B cell (primary cell): Measurements from ENCODE around the gene CALD1. TPM values are rescaled to one million over a fixed set of nuclear protein-coding genes. Genes with fewer than 3 reads are reported as not detected.

Source experiments
- ATAC-seq: fragments of 200-7000 bp; cut with Tn5 transposase; one replicate; pipeline ENCODE4 v1.10.0; 2021; ENCODE audit warnings: low read depth, mild to moderate bottlenecking, moderate number of reproducible peaks, moderate library complexity
- CTCF ChIA-PET: fragments of 350-600 bp; sonication (Branson Sonifier 250); formaldehyde crosslinking; loops from one replicate; lab custom pipeline; 2021; ENCODE audit warnings: antibody characterized with exemption, inconsistent platforms; lab: Charles Lee
- POLR2A ChIA-PET: fragments of 350-600 bp; sonication (Branson Sonifier 250); formaldehyde crosslinking; loops from one replicate; lab custom pipeline; 2021; ENCODE audit warnings: antibody characterized with exemption; lab: Charles Lee
- DNase-seq: peaks from one replicate; pipeline ENCODE4 v3.0.0; 2013
- H2AFZ ChIP-seq: 2 replicates; pipeline ENCODE4 v1.6.1; 2012; ENCODE audit warnings: mild to moderate bottlenecking, low read depth, low read length; ENCODE audit not compliant: insufficient read depth, poor library complexity, severe bottlenecking
- H3K27ac ChIP-seq, 2 donors: 1 replicate in 1 of 2; 2 replicates in 1 of 2; pipeline ENCODE4 v1.5.1; 2012 to 2013; ENCODE audit warnings: low read length in 2 of 2, mild to moderate bottlenecking in 2 of 2, moderate library complexity in 1 of 2
- H3K27me3 ChIP-seq, 4 experiments: fragments of 200-600 bp in 1 of 4; sonication (generic) in 1 of 4; replicated peaks in 1 of 4; 1 replicate in 2 of 4; 2 replicates in 2 of 4; pipeline versions ENCODE4 v1.6.1 to v1.7.0; 2013 to 2016; ENCODE audit warnings: low read length in 3 of 4, mild to moderate bottlenecking in 2 of 4, mixed read lengths in 1 of 4, moderate library complexity in 1 of 4; ENCODE audit not compliant: insufficient read depth in 4 of 4, control insufficient read depth in 3 of 4; ENCODE audit errors: control extremely low read depth in 1 of 4
- H3K36me3 ChIP-seq, 2 experiments: replicated peaks in 1 of 2; 1 replicate in 1 of 2; 2 replicates in 1 of 2; pipeline versions ENCODE4 v1.6.1 to v1.7.1; 2013; ENCODE audit warnings: low read length in 1 of 2; ENCODE audit not compliant: insufficient read depth in 2 of 2, control insufficient read depth in 1 of 2; ENCODE audit errors: control extremely low read depth in 1 of 2, extremely low read depth in 1 of 2
- H3K4me1 ChIP-seq, 2 donors: fragments of 200-600 bp in 1 of 2; sonication (generic) in 1 of 2; 1 replicate in 1 of 2; 2 replicates in 1 of 2; pipeline versions ENCODE4 v1.5.1 to v1.6.1; 2013 to 2017; ENCODE audit warnings: low read length in 2 of 2; ENCODE audit not compliant: control insufficient read depth in 2 of 2, insufficient read depth in 2 of 2
- H3K4me2 ChIP-seq: replicated peaks from 2 replicates; pipeline ENCODE3; 2012; ENCODE audit warnings: mild to moderate bottlenecking, low read depth, low read length; ENCODE audit not compliant: poor library complexity, severe bottlenecking
- H3K4me3 ChIP-seq, 5 experiments: fragments of 200-600 bp in 1 of 5; sonication (generic) in 1 of 5; 1 replicate in 3 of 5; 2 replicates in 2 of 5; pipeline versions ENCODE4 v1.5.1 to v1.7.0; 2011 to 2016; ENCODE audit warnings: low read length in 4 of 5, mild to moderate bottlenecking in 4 of 5, low read depth in 2 of 5, control low read depth in 1 of 5, moderate library complexity in 1 of 5; ENCODE audit not compliant: insufficient read depth in 1 of 5; ENCODE audit errors: control extremely low read depth in 1 of 5, extremely low read depth in 1 of 5
- H3K79me2 ChIP-seq: fragments of 200-600 bp; sonication (generic); one replicate; pipeline ENCODE4 v1.6.0; 2016; ENCODE audit warnings: low read length; ENCODE audit not compliant: control insufficient read depth, insufficient read depth
- H3K9ac ChIP-seq: fragments of 200-600 bp; sonication (generic); 2 replicates; pipeline ENCODE4 v1.6.1; 2017; ENCODE audit warnings: mild to moderate bottlenecking, low read length, moderate library complexity
- H3K9me3 ChIP-seq, 3 donors: one replicate each; pipeline versions ENCODE4 v1.6.1 to v1.7.1; 2013; ENCODE audit warnings: low read length in 2 of 3; ENCODE audit not compliant: control insufficient read depth in 2 of 3, insufficient read depth in 1 of 3; ENCODE audit errors: control extremely low read depth in 1 of 3
- H4K20me1 ChIP-seq: 2 replicates; pipeline ENCODE4 v1.6.0; 2012; ENCODE audit warnings: mild to moderate bottlenecking, low read length; ENCODE audit not compliant: insufficient read depth, control insufficient read depth, poor library complexity, severe bottlenecking
- H3K27ac Mint-ChIP-seq: one replicate; pipeline ENCODE4 v1.8.0; 2021; ENCODE audit warnings: mixed read lengths
- H3K27me3 Mint-ChIP-seq: one replicate; pipeline ENCODE4 v1.8.0; 2021; ENCODE audit warnings: mixed read lengths
- H3K4me1 Mint-ChIP-seq: one replicate; pipeline ENCODE4 v1.8.0; 2021; ENCODE audit warnings: mixed read lengths
- H3K4me3 Mint-ChIP-seq: one replicate; pipeline ENCODE4 v1.8.0; 2021; ENCODE audit warnings: mixed read lengths
- H3K9me3 Mint-ChIP-seq: one replicate; pipeline ENCODE4 v1.8.0; 2022; ENCODE audit warnings: mixed read lengths; ENCODE audit not compliant: insufficient read depth
- CTCF ChIP-seq: fragments of 200-600 bp; IDR thresholded peaks from one replicate; pipeline ENCODE4 v1.8.0; 2022; ENCODE audit warnings: antibody characterized with exemption, mild to moderate bottlenecking
- EZH2 ChIP-seq: IDR thresholded peaks from 2 replicates; pipeline ENCODE4 v1.6.1; 2012; ENCODE audit warnings: borderline replicate concordance, low read depth, mild to moderate bottlenecking, moderate library complexity, low read length; ENCODE audit not compliant: insufficient read depth, poor library complexity, severe bottlenecking
- intact Hi-C: fragments of 100-400 bp; cut with micrococcal nuclease; formaldehyde crosslinking; loops from one replicate; pipeline ENCODE4 v1.10.0; 2022
- polyA plus RNA-seq: library from polyadenylated mRNA; depleted of rRNA; stranded (reverse); fragments of >200 nt; gene quantifications from 2 replicates; pipeline ENCODE4 v1.2.3, GENCODE V29; 2012
- total RNA-seq, 2 donors: library from RNA; stranded (reverse); fragments of 120-200 nt in 1 of 2; gene quantifications; 1 replicate in 1 of 2; 2 replicates in 1 of 2; pipeline versions ENCODE4 v1.2.3 to v1.2.4, GENCODE V29; 2013 to 2022

The CALD1 gene
- total and polyA plus RNA-seq, 2 donors (not counting 1 experiment from before 2014, with no cell fraction given) = 0.18 to 0.69 TPM

DNA sequence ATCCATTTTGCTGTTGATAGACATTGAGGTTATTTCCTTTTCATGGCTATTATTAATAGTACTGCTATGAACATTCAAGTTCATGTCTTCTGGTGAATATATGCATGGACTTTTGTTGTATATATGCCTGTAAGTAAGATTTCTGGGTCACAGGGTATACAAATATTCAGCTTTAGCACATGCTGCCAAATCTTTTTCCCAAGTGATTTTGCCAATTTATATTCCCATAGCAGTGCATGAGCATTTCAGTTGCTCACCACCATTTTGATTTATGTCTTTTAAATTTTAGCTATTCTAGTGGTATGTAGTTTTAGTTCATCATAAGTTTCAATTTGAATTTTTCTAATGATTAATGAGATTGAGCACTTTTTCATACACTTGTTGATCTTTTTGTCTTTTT lies 59.9 kb downstream of the CALD1 start:
- Mint-ChIP-seq H3K27me3 (peaks cover 13% of the 10 kb centered on the region), H3K4me3 (no peak overlapping the region), H3K4me1 (no peaks in the 10 kb centered on the region), H3K9me3 (no peaks in the 10 kb centered on the region), H3K27ac (no peak overlapping the region)
- TF ChIP-seq CTCF (no peak), EZH2 (no peak)
- H3K9ac ChIP-seq = no peak overlapping the region
- ChIA-PET CTCF (no interaction called here), POLR2A (no interaction called here)
- no peaks in the 10 kb centered on the region for H3K36me3 ChIP-seq
- DNase-seq (no peak), ATAC-seq (no peak)
- H3K4me1 ChIP-seq = no peaks in the 10 kb centered on the region
- no peak overlapping the region for H2AFZ ChIP-seq
- H3K79me2 ChIP-seq = no peaks in the 10 kb centered on the region
- H3K27ac ChIP-seq = no peak overlapping the region
- no peak overlapping the region for H3K4me2 ChIP-seq
- H3K4me3 ChIP-seq = no peak overlapping the region
- intact Hi-C loops = no loop called here
- peaks cover 0 to 5% (median 0%) of the 10 kb centered on the region in 4 experiments for H3K27me3 ChIP-seq
- H4K20me1 ChIP-seq = no peaks in the 10 kb centered on the region
- no peaks in the 10 kb centered on the region for H3K9me3 ChIP-seq

- intact Hi-C loops = no loop called here
- DNase-seq = no peak
- Histone ChIP-seq H3K4me3 (no peak overlapping the region), H4K20me1 (no peaks in the 10 kb centered on the region), H3K9me3 (no peaks in the 10 kb centered on the region), H2AFZ (no peak overlapping the region), H3K36me3 (no peaks in the 10 kb centered on the region), H3K27me3 (peaks cover 0 to 5% (median 0%) of the 10 kb centered on the region in 4 experiments), H3K27ac (no peak overlapping the region), H3K4me1 (no peaks in the 10 kb centered on the region), H3K79me2 (no peaks in the 10 kb centered on the region), H3K9ac (no peak overlapping the region), H3K4me2 (no peak overlapping the region)
- H3K4me3 Mint-ChIP-seq = no peak overlapping the region
- no peak for ATAC-seq
- TF ChIP-seq CTCF = no peak
- no peak for TF ChIP-seq EZH2
- CTCF ChIA-PET = no interaction called here
- peaks cover 13% of the 10 kb centered on the region for H3K27me3 Mint-ChIP-seq
- no peaks in the 10 kb centered on the region for H3K9me3 Mint-ChIP-seq
- POLR2A ChIA-PET = no interaction called here
- H3K4me1 Mint-ChIP-seq = no peaks in the 10 kb centered on the region
- H3K27ac Mint-ChIP-seq = no peak overlapping the region
Observed at GRCh38 chr7:134842062-134842461, 62.6 kb downstream of the CALD1 start.
